T47D (cell line): ENCODE results near the gene ZBTB40.

ENCODE experiments used
- DNase-seq, 2 experiments: peaks; one replicate each; pipeline versions ENCODE4 v3.0.0 to v3.0.0-alpha.2; 2011 to 2012; ENCODE audit warnings: low read depth in 1 of 2, low spot score in 1 of 2
- JUND ChIP-seq: IDR thresholded peaks from 2 replicates; pipeline ENCODE4 v1.6.1; 2012; ENCODE audit warnings: low read depth
- in situ Hi-C: cut with HindIII; loops from 2 replicates; pipeline ENCODE4 v1.10.0; 2016; ENCODE audit warnings: low sequenced_read_pairs, low pct_unique_long_range_greater_than_20kb

ZBTB40 gene

DNA sequence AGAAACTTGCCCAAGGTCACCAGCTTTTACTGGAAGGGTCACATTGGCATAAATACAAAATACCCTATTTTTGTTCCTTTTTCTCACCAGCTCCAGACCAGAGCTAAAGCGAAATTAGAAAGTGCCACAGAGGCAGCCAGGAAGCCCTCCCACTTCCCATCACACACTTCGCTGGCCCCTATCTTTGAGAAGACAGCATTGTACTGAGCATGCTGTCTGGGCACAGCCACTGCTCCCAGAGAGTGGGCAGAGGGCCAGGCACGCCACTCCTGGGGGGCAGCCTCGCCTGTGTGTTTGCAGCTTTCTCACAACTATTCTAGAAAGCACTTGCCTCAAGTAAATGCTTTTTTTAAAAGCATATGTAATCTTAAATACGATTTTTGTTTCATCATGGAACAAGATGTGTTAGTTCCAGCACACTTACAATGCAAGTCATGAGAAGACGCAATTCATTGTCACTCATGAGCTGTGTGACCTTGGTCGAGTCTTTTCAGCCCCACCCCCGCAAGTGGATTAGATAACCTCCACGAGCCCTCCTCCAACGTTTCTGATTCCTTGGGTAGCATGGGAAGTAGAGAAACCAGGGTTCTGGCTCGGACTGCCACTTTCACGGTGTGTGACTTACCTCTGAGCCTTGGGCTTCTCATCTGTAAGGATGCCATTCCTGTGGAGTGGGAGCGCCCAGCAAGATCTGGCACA, 85.9 kb downstream of the ZBTB40 start:
- in situ Hi-C loops: no loop called here
- TF ChIP-seq JUND: no peak

GRCh38 chr1:22539510-22540118, 88.0 kb downstream of the ZBTB40 start:
- TF ChIP-seq JUND: no peak
- DNase-seq: no peak
- in situ Hi-C loops: no loop called here

More for the DNA sequence above, 85.9 kb downstream of the ZBTB40 start:
- DNase-seq: no peak

- TF ChIP-seq JUND: no peak
- in situ Hi-C loops: no loop called here
- DNase-seq: no peak
These were observed 88.7 kb downstream of the ZBTB40 start for GRCh38 chr1:22540337-22540736.

GRCh38 chr1:22542886-22543285, 91.2 kb downstream of the ZBTB40 start:
- no peak for DNase-seq
- no peak for TF ChIP-seq JUND
- in situ Hi-C loops: no loop called here

DNA sequence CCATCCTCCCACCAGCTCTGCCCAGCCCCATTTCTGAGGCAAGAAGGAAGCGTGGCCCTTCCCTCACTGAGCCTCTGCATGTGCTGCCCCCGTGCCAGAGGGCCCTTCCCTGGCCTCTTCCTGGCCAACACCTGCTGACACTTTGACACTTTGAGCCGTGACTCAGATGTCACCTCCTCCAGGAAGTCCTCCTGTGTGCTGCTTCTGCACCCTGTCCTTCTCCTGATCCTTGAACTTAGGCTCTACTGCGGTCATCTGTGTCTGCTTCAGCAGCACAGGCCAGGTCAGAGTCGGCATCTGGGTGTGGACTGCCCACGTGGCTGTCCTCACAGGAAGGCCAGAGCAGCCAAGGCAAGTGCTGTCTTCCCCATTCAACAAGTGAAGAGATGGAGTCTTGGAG, 92.0 kb downstream of the ZBTB40 start:
- TF ChIP-seq JUND: no peak
- in situ Hi-C loops: no loop called here

DNA sequence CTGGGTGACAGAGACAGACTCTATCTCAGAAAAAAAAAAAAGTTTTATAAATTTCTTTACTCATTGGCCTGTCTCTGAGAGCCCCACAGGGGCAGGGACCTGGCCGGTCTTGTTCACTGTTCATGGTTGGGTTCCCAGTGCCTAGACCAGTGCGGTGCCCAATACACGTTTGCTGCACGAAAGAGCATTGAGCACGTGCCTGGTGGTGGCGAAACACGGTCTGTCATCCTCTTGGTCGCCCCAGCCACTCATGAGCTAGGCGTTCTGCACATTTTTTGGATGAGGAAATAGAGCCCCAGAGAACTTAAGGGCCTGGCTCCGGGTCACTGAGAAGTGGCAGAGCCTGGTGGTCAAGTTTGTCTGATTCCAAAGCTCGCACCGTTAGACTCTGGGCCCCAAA, 93.0 kb downstream of the ZBTB40 start:
- no peak for DNase-seq
- in situ Hi-C loops: no loop called here
- no peak for TF ChIP-seq JUND

More for the DNA sequence above, 92.0 kb downstream of the ZBTB40 start:
- no peak for DNase-seq

- TF ChIP-seq JUND: no peak
- in situ Hi-C loops: no loop called here
- DNase-seq: no peak
These were observed 93.5 kb downstream of the ZBTB40 start for GRCh38 chr1:22545141-22545540.

DNA sequence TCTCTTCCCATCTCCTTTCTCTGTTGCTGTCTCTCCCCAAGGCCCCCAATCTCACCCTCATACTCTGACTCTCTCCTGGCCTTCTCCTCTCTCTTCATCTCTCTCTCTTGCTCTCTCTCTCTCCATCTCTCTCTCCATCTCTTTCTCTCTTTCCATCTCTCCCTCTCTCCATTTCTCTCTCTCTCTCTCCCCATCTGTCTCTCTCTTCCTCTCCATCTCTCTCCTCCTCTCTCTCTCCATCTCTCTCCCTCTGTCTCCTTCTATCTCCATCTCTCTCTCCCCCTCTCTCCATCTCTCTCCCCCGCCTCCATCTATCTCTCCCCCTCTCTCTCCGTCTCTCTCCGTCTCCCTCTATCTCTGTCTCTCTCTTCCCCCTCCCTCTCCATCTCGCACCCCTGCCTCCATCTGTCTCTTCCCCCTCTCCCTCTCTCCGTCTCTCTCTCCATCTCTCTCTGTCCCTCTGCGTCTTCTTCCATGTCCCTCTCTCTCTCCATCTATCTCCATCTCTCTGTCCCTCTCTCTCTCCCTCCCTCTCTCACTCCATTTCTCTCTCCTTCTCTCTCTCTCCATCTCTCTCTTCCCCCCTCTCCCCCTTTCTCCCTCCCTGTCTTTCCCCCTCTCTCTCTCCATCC, 95.7 kb downstream of the ZBTB40 start:
- DNase-seq: no peak
- TF ChIP-seq JUND: no peak
- in situ Hi-C loops: no loop called here

DNA sequence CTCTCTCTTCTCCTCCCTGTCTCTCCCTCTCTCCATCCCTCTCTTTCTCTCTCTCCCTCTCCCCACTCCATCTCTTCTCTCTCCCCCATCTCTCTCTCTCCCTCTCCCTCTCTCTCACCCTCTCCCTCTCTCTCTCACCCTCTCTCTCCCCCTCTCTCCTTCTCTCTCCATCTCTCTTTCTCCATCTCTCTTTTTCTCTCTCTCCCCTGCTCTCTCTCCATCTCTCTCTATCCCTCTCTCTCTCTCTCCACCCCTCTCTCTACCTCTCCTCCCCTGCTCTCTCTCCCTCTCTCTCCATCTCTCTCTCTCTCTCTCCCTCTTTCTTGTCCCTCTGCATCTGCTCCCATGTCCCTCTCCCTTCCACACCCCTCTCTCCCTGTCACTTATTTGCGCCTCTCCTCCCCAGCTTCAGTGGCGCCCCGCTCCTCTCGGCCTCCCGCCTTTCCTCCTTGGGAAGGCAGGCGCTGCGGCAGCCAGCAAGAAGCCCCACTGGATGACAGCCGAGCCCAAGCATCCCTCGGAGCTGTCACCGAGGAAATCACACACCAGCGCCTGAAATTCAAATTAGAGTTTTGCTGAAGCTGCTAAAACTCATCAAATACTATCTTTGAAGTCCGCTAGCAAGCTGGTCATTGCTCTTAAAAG, 96.3 kb downstream of the ZBTB40 start:
- in situ Hi-C loops: no loop called here
- no peak for TF ChIP-seq JUND
- DNase-seq: no peak

DNA sequence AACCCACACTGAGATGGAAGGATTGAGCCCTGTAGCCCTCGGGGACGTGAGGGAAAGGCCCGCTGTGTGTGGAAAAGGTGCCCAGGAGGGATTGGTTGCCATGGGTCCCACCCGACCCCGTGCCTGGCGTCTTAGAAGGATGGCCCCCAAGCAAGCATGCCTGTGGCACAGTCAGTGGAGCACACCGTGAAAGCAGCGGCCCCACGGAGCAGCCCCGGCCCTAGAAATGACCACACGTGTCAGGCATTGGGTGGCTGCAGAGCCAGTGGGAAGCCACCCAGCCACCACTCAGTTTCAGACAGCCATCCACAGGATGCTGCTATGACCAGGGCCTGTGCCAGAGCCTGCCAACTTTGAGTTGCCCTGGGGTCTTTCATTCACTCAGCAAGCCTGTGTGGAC, 98.4 kb downstream of the ZBTB40 start:
- DNase-seq: no peak
- TF ChIP-seq JUND: no peak
- in situ Hi-C loops: no loop called here

DNA sequence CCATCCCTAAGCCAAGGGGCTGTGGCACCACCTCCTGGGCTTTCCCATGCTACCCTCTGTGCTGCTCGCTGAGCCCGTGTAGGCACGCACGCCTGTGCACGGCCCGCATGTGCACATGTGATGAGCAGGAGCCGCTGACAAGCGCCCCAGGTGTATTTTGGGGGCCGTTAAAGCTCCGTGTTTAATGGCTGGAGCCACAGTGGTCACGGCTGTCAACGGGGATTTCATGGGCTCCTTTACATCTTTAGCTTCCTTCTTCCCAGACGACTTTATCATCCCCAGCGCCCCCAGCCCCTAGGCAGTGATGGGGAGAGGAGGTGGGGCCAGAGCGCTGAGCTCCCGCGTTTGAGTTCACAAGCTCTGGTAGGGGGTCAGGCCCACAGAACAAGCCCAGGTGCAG, 99.9 kb downstream of the ZBTB40 start:
- in situ Hi-C loops: no loop called here
- no peak for TF ChIP-seq JUND
- DNase-seq: no peak

DNA sequence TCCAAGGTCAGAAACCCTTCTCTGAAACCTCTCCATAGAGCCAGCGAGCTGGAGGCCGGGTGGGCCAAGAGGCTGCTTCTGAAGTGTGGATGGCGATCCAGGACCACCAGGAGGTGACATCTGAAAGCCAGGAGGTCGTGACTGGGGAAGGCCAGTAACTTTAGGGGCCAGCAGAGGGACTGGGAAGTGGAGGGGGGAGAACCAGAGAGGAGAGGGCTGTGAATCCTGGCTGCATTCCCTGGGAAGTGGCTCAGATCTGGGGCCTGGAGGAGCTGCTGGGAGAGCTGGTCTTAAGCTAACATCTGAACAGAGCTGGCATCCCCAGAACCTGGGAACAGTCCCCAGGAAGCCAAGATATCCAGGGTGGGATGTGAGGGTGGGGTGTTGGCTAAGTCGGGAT, 100.4 kb downstream of the ZBTB40 start:
- TF ChIP-seq JUND: no peak
- DNase-seq: no peak
- in situ Hi-C loops: no loop called here
